Measurements from ENCODE around the gene PDE11A.
"Not testable (repeated sequence)": the region's sequence is repeated elsewhere in the genome, so short reads cannot be mapped to it uniquely, and the experiment has no call there.

PDE11A gene

GRCh38 chr2:178074123-178075005 lies 1.8 kb upstream of the PDE11A start:
- DNase-seq (ENCODE audit: low read depth in 2 of 2), result no peak

GRCh38 chr2:178072000-178072382 lies 586 bp downstream of the PDE11A start:
- no peak for DNase-seq (ENCODE audit: low read depth in 2 of 2)

- DNase-seq (ENCODE audit: low read depth in 2 of 2), result no peak
These were observed 1.8 kb downstream of the PDE11A start for GRCh38 chr2:178070824-178071223.

- DNase-seq (ENCODE audit: low read depth in 2 of 2), result no peak
These were observed 3.0 kb downstream of the PDE11A start for GRCh38 chr2:178069551-178069950.

- DNase-seq (ENCODE audit: low read depth in 2 of 2), result no peak
These were observed 3.6 kb downstream of the PDE11A start for GRCh38 chr2:178068823-178069454.

- no peak for DNase-seq (ENCODE audit: low read depth in 2 of 2)
These were observed 5.5 kb downstream of the PDE11A start for GRCh38 chr2:178066890-178067669.

GRCh38 chr2:178066324-178066723 lies 6.3 kb downstream of the PDE11A start:
- DNase-seq (ENCODE audit: low read depth in 2 of 2), result no peak

GRCh38 chr2:178059681-178060080 lies 12.9 kb downstream of the PDE11A start:
- no peak for DNase-seq (ENCODE audit: low read depth in 2 of 2)

GRCh38 chr2:178059111-178059510 lies 13.5 kb downstream of the PDE11A start:
- DNase-seq (ENCODE audit: low read depth in 2 of 2), result no peak

GRCh38 chr2:178057179-178057680 lies 15.3 kb downstream of the PDE11A start:
- DNase-seq (ENCODE audit: low read depth in 2 of 2), result no peak

- DNase-seq (ENCODE audit: low read depth in 2 of 2), result no peak
These were observed 16.2 kb downstream of the PDE11A start for GRCh38 chr2:178056345-178056744.

- DNase-seq (ENCODE audit: low read depth in 2 of 2), result not testable (repeated sequence)
These were observed 21.3 kb downstream of the PDE11A start for GRCh38 chr2:178051257-178051656.

- no peak for DNase-seq (ENCODE audit: low read depth in 2 of 2)
These were observed 25.2 kb downstream of the PDE11A start for GRCh38 chr2:178047391-178047790.

- DNase-seq (ENCODE audit: low read depth in 2 of 2), result no peak
These were observed 27.7 kb downstream of the PDE11A start for GRCh38 chr2:178044836-178045235.

- no peak for DNase-seq (ENCODE audit: low read depth in 2 of 2)
These were observed 29.3 kb downstream of the PDE11A start for GRCh38 chr2:178043266-178043665.

GRCh38 chr2:178033583-178033982 lies 39.0 kb downstream of the PDE11A start:
- not testable (repeated sequence) for DNase-seq (ENCODE audit: low read depth in 2 of 2)

- no peak for DNase-seq (ENCODE audit: low read depth in 2 of 2)
These were observed 43.2 kb downstream of the PDE11A start for GRCh38 chr2:178029342-178029741.

GRCh38 chr2:178025551-178026185 lies 46.9 kb downstream of the PDE11A start:
- DNase-seq (ENCODE audit: low read depth in 2 of 2), result no peak

GRCh38 chr2:178018141-178018540 lies 54.4 kb downstream of the PDE11A start:
- DNase-seq (ENCODE audit: low read depth in 2 of 2), result no peak

- no peak for DNase-seq (ENCODE audit: low read depth in 2 of 2)
These were observed 56.0 kb downstream of the PDE11A start for GRCh38 chr2:178016612-178017011.

- no peak for DNase-seq (ENCODE audit: low read depth in 2 of 2)
These were observed 59.9 kb downstream of the PDE11A start for GRCh38 chr2:178012639-178013038.

GRCh38 chr2:178009813-178010212 lies 62.8 kb downstream of the PDE11A start:
- DNase-seq (ENCODE audit: low read depth in 2 of 2), result no peak

All from stimulated activated CD8-positive, alpha-beta memory T cell treated with anti-CD3 and anti-CD28 coated beads, Interleukin-7, amount 100 ng/mL, for 1 hour (primary cell).